GM12801 (cell line): ENCODE data around the gene FBXL7.

ENCODE experiments used
- CTCF ChIP-seq: IDR thresholded peaks from one replicate; pipeline ENCODE4 v1.5.1; 2011; ENCODE audit warnings: control low read depth; ENCODE audit not compliant: insufficient read length; ENCODE audit errors: extremely low read depth

The FBXL7 gene

GRCh38 chr5:15577132-15577531 is 77.2 kb downstream of the FBXL7 start:
- TF ChIP-seq CTCF, result no peak

- TF ChIP-seq CTCF, result no peak
These were observed 77.9 kb downstream of the FBXL7 start for GRCh38 chr5:15577831-15578230.

- TF ChIP-seq CTCF, result no peak
These were observed 79.4 kb downstream of the FBXL7 start for GRCh38 chr5:15579193-15579990.

- TF ChIP-seq CTCF, result no peak
These were observed 84.5 kb downstream of the FBXL7 start for GRCh38 chr5:15584528-15584927.

- TF ChIP-seq CTCF, result no peak
These were observed 85.1 kb downstream of the FBXL7 start for GRCh38 chr5:15585128-15585527.

GRCh38 chr5:15585841-15586591 is 86.0 kb downstream of the FBXL7 start:
- TF ChIP-seq CTCF, result no peak

GRCh38 chr5:15587916-15588315 is 87.9 kb downstream of the FBXL7 start:
- TF ChIP-seq CTCF, result no peak
